ENCODE results near the gene CCDC178.

DNA sequence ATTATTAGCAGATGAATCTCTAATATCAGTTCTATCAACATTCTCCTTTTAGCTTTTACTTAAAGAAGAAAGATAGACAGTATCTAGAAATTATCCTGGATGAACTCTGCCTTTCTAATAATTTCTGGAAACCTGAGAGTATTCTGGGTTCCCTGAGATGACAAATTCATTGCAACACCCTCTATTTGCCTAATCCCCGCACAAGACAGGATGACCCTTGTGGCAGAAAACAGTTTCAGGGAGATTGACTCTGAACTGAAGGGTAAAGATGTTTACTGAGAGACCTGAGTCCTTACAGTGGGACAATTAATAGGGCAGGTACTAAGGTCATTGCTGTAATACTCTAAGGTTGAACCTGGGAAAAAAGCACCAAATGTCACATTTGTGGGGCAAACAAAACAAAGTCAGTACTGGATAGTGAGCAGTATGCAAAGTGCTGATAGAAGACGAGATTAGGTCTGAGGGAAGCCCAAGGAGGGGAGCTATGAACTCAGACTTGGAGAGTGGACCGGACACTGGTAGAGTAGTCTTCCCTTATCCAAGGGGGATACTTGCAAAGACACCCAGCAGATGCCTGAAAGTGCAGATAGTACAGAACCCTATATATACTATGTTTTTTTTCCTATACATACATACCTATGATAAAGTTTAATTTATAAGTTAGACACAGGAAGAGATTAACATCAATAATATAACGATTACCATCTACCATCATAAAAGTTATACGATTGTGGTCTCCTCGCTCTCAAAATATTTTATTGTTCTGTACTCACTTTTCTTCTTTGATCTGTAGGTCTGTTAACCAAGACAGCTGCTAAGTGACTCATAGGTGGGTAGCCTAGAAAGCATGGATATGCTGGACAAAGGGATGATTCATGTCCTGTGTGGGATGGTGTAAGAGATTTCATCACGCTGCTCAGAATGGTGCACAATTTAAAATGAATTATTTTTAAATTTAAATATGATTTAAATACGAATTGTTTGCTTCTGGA is 519.4 kb downstream of the CCDC178 start:
- TF ChIP-seq ZNF274 (IDR thresholded peaks at IDR 0.05; ENCODE audit: low read depth, low read length), result no peak
- no peak for TF ChIP-seq SUZ12 (IDR thresholded peaks at IDR 0.05; ENCODE audit: extremely low read depth, insufficient read depth, insufficient read length)
- TF ChIP-seq YY1 (IDR thresholded peaks at IDR 0.05; ENCODE audit: insufficient read depth, insufficient read length), result no peak
